Hepatocyte (in vitro differentiated cells): ENCODE data around the gene POLG2.

Experiments
- EZH2 ChIP-seq: fragments of 200-600 bp; sonication (generic); IDR thresholded peaks from 2 replicates; pipeline ENCODE4 v1.6.1; 2016; ENCODE audit warnings: antibody characterized with exemption, mild to moderate bottlenecking, borderline replicate concordance
- EZH2phosphoT487 ChIP-seq: fragments of 200-600 bp; sonication (generic); IDR thresholded peaks from one replicate; pipeline ENCODE4 v1.6.1; 2018; ENCODE audit warnings: antibody characterized with exemption, mild to moderate bottlenecking, low read depth, moderate library complexity; ENCODE audit not compliant: unreplicated experiment, severe bottlenecking
- TF ChIP-seq, protein P1 (sequence below): fragments of 200-600 bp; sonication (generic); IDR thresholded peaks from 2 replicates; pipeline ENCODE4 v1.5.1; 2016; ENCODE audit warnings: antibody characterized with exemption, mild to moderate bottlenecking; ENCODE audit not compliant: poor library complexity

GRCh38 chr17:64439956-64440355 lies 56.9 kb downstream of the POLG2 start:
- TF ChIP-seq, protein P1, sequence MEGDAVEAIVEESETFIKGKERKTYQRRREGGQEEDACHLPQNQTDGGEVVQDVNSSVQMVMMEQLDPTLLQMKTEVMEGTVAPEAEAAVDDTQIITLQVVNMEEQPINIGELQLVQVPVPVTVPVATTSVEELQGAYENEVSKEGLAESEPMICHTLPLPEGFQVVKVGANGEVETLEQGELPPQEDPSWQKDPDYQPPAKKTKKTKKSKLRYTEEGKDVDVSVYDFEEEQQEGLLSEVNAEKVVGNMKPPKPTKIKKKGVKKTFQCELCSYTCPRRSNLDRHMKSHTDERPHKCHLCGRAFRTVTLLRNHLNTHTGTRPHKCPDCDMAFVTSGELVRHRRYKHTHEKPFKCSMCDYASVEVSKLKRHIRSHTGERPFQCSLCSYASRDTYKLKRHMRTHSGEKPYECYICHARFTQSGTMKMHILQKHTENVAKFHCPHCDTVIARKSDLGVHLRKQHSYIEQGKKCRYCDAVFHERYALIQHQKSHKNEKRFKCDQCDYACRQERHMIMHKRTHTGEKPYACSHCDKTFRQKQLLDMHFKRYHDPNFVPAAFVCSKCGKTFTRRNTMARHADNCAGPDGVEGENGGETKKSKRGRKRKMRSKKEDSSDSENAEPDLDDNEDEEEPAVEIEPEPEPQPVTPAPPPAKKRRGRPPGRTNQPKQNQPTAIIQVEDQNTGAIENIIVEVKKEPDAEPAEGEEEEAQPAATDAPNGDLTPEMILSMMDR, result no peak
- TF ChIP-seq EZH2 (no peak), EZH2phosphoT487 (no peak)
